Measurements from ENCODE around the gene NFIX.

NFIX gene

GRCh38 chr19:13044231-13044836, 49.1 kb downstream of the NFIX start:
- H3K79me2 ChIP-seq (ENCODE audit: insufficient read depth, low read length) = no peaks in the 10 kb centered on the region

GRCh38 chr19:13045812-13046211, 50.5 kb downstream of the NFIX start:
- no peak for ATAC-seq (ENCODE audit: insufficient read depth, low read depth)
- Histone ChIP-seq H4K20me1 (ENCODE audit: insufficient read depth, low read length) (peaks cover 17% of the 10 kb centered on the region), H3K27ac (ENCODE audit: low read length) (no peak overlapping the region), H3K9me3 (ENCODE audit: insufficient read depth, low read length, severe bottlenecking) (no peaks in the 10 kb centered on the region), H3K27me3 (ENCODE audit: insufficient read depth, low read length, poor library complexity) (no peaks in the 10 kb centered on the region), H3K79me2 (ENCODE audit: insufficient read depth, low read length) (no peaks in the 10 kb centered on the region), H2AFZ (ENCODE audit: low read depth, low read length) (no peak overlapping the region), H3K4me1 (ENCODE audit: insufficient read depth, low read length) (peaks cover under 1% of the 10 kb centered on the region), H3K9ac (ENCODE audit: low read depth, low read length) (no peak overlapping the region), H3K4me3 (ENCODE audit: low read depth in 1 of 2, low read length in 2 of 2) (no peak overlapping the region), H3K4me2 (ENCODE audit: insufficient read depth, low read length) (no peak overlapping the region), H3K36me3 (ENCODE audit: insufficient read depth, low read length) (no peaks in the 10 kb centered on the region)
- TF ChIP-seq EZH2 (IDR thresholded peaks at IDR 0.05; ENCODE audit: borderline replicate concordance, low read depth, low read length, severe bottlenecking) = no peak
- no peak for TF ChIP-seq CTCF (IDR thresholded peaks at IDR 0.05; ENCODE audit: borderline replicate concordance, extremely low read depth, low read length, poor library complexity, severe bottlenecking)
- no peak for DNase-seq

More at GRCh38 chr19:13044231-13044836, 49.1 kb downstream of the NFIX start:
- Histone ChIP-seq H3K27ac (ENCODE audit: low read length) (no peak overlapping the region), H3K27me3 (ENCODE audit: insufficient read depth, low read length, poor library complexity) (no peaks in the 10 kb centered on the region), H4K20me1 (ENCODE audit: insufficient read depth, low read length) (peaks cover 17% of the 10 kb centered on the region), H2AFZ (ENCODE audit: low read depth, low read length) (no peak overlapping the region), H3K9me3 (ENCODE audit: insufficient read depth, low read length, severe bottlenecking) (no peaks in the 10 kb centered on the region), H3K4me2 (ENCODE audit: insufficient read depth, low read length) (no peak overlapping the region), H3K4me1 (ENCODE audit: insufficient read depth, low read length) (no peaks in the 10 kb centered on the region), H3K9ac (ENCODE audit: low read depth, low read length) (no peak overlapping the region), H3K4me3 (ENCODE audit: low read depth in 1 of 2, low read length in 2 of 2) (no peak overlapping the region), H3K36me3 (ENCODE audit: insufficient read depth, low read length) (no peaks in the 10 kb centered on the region)
- DNase-seq = no peak
- TF ChIP-seq EZH2 (IDR thresholded peaks at IDR 0.05; ENCODE audit: borderline replicate concordance, low read depth, low read length, severe bottlenecking) (no peak), CTCF (IDR thresholded peaks at IDR 0.05; ENCODE audit: borderline replicate concordance, extremely low read depth, low read length, poor library complexity, severe bottlenecking) (no peak)
- no peak for ATAC-seq (ENCODE audit: insufficient read depth, low read depth)

GRCh38 chr19:13047374-13047773, 52.1 kb downstream of the NFIX start:
- TF ChIP-seq EZH2 (IDR thresholded peaks at IDR 0.05; ENCODE audit: borderline replicate concordance, low read depth, low read length, severe bottlenecking) (no peak), CTCF (IDR thresholded peaks at IDR 0.05; ENCODE audit: borderline replicate concordance, extremely low read depth, low read length, poor library complexity, severe bottlenecking) (no peak)
- DNase-seq = no peak
- Histone ChIP-seq H3K4me2 (ENCODE audit: insufficient read depth, low read length) (no peak overlapping the region), H3K4me3 (ENCODE audit: low read depth in 1 of 2, low read length in 2 of 2) (no peak overlapping the region), H3K9ac (ENCODE audit: low read depth, low read length) (no peak overlapping the region), H3K9me3 (ENCODE audit: insufficient read depth, low read length, severe bottlenecking) (no peaks in the 10 kb centered on the region), H4K20me1 (ENCODE audit: insufficient read depth, low read length) (peaks cover 24% of the 10 kb centered on the region), H3K79me2 (ENCODE audit: insufficient read depth, low read length) (no peaks in the 10 kb centered on the region), H3K27ac (ENCODE audit: low read length) (no peak overlapping the region), H3K4me1 (ENCODE audit: insufficient read depth, low read length) (peaks cover 16% of the 10 kb centered on the region), H2AFZ (ENCODE audit: low read depth, low read length) (no peak overlapping the region), H3K36me3 (ENCODE audit: insufficient read depth, low read length) (no peaks in the 10 kb centered on the region), H3K27me3 (ENCODE audit: insufficient read depth, low read length, poor library complexity) (no peaks in the 10 kb centered on the region)
- ATAC-seq (ENCODE audit: insufficient read depth, low read depth) = no peak
